ENCODE data around the gene BRSK2. TPM values are rescaled to one million over a fixed set of nuclear protein-coding genes. Genes with fewer than 3 reads are reported as not detected.

BRSK2 gene
- polyA plus RNA-seq, 1 of the 3 experiments (the other 2 are of a cell fraction): 0.64 TPM

DNA sequence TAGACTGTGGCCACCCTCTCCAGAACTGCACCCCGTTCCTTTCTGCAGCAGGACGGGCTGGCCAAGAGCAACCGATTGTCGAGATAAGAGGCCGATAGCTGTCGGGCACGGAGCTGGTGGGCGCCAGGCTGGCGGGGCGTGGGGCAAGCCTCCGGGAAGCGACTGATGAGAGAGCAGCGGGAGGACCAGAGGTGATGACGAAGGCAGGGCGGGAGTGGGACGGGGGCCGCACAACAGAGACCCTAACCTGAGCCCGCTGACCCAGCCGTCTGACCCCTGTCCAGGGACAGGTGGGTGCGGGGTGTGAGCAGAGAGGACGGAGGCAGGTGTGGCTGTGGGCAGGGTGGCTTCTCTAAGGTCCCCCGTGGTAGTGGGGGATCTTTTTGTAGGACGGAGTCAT, 7.3 kb upstream of the BRSK2 start:
- POLR2A ChIA-PET: no interaction called here
- CTCF ChIA-PET: no interaction called here
- Histone ChIP-seq H3K9ac (no peak overlapping the region), H3K27ac (ENCODE audit: low read depth in 2 of 2, low read length in 1 of 2) (no peak overlapping the region; a peak in 1 of 4 replicates), H3K36me3 (replicated peaks in 1 of 2; ENCODE audit: control insufficient read depth in 1 of 2, insufficient read depth in 2 of 2, low read length in 1 of 2) (no peaks in the 10 kb centered on the region), H3K79me2 (ENCODE audit: insufficient read depth) (no peaks in the 10 kb centered on the region), H3K9me3 (no peaks in the 10 kb centered on the region), H3F3A (replicated peaks; ENCODE audit: insufficient read depth) (no peaks in the 10 kb centered on the region), H3K9me2 (no peaks in the 10 kb centered on the region), H2AFZ (ENCODE audit: low read depth) (no peak overlapping the region), H3K4me3 (ENCODE audit: low read depth in 2 of 2, low read length in 1 of 2) (no peak overlapping the region), H3K4me1 (ENCODE audit: control insufficient read depth in 1 of 2, insufficient read depth in 2 of 2, low read depth in 1 of 2, low read length in 1 of 2) (peaks cover 0 to 3% of the 10 kb centered on the region in 2 experiments; a peak in 1 of 4 replicates), H3K4me2 (peak overlapping the region; percentile 79; the same call in 1 of the 2 replicates), H3K27me3 (ENCODE audit: insufficient read depth) (no peaks in the 10 kb centered on the region), H4K20me1 (ENCODE audit: insufficient read depth) (no peaks in the 10 kb centered on the region)
- WGBS (ENCODE audit: low lambda C conversion rate): 86% methylated on average over 19 of the region's 23 CpGs
- no peak for DNase-seq
- TF ChIP-seq SMC3 (IDR thresholded peaks at IDR 0.05; ENCODE audit: low read depth, low read length): no peak
- TF ChIP-seq NFIC (IDR thresholded peaks at IDR 0.05; ENCODE audit: borderline replicate concordance): no peak
- TF ChIP-seq RCOR1 (IDR thresholded peaks at IDR 0.05; ENCODE audit: low read length): no peak
- no peak for TF ChIP-seq EP300 (IDR thresholded peaks at IDR 0.05; ENCODE audit: borderline replicate concordance in 1 of 2, low read depth in 1 of 2, low read length in 1 of 2)
- TF ChIP-seq, protein P1, sequence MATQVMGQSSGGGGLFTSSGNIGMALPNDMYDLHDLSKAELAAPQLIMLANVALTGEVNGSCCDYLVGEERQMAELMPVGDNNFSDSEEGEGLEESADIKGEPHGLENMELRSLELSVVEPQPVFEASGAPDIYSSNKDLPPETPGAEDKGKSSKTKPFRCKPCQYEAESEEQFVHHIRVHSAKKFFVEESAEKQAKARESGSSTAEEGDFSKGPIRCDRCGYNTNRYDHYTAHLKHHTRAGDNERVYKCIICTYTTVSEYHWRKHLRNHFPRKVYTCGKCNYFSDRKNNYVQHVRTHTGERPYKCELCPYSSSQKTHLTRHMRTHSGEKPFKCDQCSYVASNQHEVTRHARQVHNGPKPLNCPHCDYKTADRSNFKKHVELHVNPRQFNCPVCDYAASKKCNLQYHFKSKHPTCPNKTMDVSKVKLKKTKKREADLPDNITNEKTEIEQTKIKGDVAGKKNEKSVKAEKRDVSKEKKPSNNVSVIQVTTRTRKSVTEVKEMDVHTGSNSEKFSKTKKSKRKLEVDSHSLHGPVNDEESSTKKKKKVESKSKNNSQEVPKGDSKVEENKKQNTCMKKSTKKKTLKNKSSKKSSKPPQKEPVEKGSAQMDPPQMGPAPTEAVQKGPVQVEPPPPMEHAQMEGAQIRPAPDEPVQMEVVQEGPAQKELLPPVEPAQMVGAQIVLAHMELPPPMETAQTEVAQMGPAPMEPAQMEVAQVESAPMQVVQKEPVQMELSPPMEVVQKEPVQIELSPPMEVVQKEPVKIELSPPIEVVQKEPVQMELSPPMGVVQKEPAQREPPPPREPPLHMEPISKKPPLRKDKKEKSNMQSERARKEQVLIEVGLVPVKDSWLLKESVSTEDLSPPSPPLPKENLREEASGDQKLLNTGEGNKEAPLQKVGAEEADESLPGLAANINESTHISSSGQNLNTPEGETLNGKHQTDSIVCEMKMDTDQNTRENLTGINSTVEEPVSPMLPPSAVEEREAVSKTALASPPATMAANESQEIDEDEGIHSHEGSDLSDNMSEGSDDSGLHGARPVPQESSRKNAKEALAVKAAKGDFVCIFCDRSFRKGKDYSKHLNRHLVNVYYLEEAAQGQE (IDR thresholded peaks at IDR 0.05; ENCODE audit: low read depth, low read length): no peak
- TF ChIP-seq CHD2 (IDR thresholded peaks at IDR 0.05; ENCODE audit: low read length, partially characterized antibody): no peak
- TF ChIP-seq YY1 (IDR thresholded peaks at IDR 0.05; ENCODE audit: low read depth): no peak
- no peak for TF ChIP-seq GATA2 (CRISPR knock-in tag; IDR thresholded peaks at IDR 0.05)
- TF ChIP-seq JUND (IDR thresholded peaks at IDR 0.05): no peak
- no peak for TF ChIP-seq ELF1 (IDR thresholded peaks at IDR 0.05)
- TF ChIP-seq FOXJ3 (CRISPR knock-in tag; IDR thresholded peaks at IDR 0.05): no peak
- TF ChIP-seq FOXM1 (IDR thresholded peaks at IDR 0.05; ENCODE audit: low read depth): no peak
- no peak for TF ChIP-seq GABPA (IDR thresholded peaks at IDR 0.05; ENCODE audit: low read depth)
- TF ChIP-seq, protein P2, sequence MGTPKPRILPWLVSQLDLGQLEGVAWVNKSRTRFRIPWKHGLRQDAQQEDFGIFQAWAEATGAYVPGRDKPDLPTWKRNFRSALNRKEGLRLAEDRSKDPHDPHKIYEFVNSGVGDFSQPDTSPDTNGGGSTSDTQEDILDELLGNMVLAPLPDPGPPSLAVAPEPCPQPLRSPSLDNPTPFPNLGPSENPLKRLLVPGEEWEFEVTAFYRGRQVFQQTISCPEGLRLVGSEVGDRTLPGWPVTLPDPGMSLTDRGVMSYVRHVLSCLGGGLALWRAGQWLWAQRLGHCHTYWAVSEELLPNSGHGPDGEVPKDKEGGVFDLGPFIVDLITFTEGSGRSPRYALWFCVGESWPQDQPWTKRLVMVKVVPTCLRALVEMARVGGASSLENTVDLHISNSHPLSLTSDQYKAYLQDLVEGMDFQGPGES (IDR thresholded peaks at IDR 0.05; ENCODE audit: low read depth, low read length): no peak
- TF ChIP-seq NRF1 (IDR thresholded peaks at IDR 0.05; ENCODE audit: low read depth, low read length): no peak
